HG03139 (cell line): ENCODE data around the gene HSFX3.
"Not testable (repeated sequence)": the region's sequence is repeated elsewhere in the genome, so short reads cannot be mapped to it uniquely, and the experiment has no call there.

ENCODE experiments used
- ATAC-seq: cut with Tn5 transposase; IDR thresholded peaks from one replicate; pipeline ENCODE4 v1.9.1; 2021; ENCODE audit not compliant: unreplicated experiment

HSFX3 gene

DNA sequence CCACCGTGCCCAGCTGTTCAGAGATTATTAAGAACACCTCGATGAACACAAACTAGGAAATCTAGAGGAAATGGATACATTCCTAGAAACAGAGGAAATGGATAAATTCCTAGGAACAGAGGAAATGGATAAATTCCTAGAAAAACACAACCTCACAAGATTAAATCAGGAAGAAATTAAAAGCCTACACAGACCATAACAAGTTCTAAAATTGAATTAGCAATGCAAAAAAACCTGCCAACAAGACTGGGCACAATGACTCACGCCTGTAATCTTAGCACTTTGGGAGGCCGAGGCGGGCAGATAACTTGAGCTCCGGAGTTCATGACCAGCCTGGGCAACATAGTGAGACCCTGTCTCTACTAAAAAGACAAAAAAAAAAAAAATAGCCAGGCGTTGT is 31.5 kb downstream of the HSFX3 start:
- ATAC-seq: no peak

DNA sequence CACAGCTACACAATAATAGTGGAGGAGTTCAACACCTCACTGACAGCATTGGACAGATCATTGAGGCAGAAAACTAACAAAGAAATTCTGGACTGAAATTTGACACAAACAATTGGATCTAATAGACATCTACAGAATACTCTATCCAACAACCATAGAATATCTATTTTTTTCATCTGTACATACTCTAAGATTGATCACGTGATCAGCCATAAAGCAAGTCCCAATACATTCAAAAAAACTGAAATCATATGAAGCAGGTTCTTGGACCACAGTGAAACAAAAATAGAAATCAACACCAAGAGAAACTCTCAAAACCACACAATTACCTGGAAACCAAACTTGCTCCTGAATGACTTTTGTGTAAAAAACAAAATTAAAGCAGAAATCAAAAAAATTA is 32.4 kb downstream of the HSFX3 start:
- ATAC-seq: no peak

DNA sequence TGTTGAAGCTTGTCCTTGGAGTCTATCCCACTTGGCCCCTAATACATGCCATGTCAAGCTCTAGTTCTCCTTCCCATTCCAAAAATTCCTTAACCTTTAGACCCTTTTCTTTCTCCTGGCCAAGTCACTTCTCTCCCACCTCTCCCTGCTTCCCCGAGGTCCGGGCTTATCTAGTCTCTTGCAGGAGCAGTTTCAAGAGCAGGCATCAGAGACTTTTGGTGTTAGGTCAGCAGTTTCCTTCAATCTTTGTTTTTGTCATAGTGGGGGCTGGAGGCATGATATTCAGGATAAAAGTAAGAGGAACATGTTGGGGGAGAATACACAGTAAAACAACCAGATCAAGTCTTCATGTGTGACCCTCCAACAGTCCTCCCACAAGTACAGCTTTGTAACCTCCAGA is 33.1 kb downstream of the HSFX3 start:
- no peak for ATAC-seq

DNA sequence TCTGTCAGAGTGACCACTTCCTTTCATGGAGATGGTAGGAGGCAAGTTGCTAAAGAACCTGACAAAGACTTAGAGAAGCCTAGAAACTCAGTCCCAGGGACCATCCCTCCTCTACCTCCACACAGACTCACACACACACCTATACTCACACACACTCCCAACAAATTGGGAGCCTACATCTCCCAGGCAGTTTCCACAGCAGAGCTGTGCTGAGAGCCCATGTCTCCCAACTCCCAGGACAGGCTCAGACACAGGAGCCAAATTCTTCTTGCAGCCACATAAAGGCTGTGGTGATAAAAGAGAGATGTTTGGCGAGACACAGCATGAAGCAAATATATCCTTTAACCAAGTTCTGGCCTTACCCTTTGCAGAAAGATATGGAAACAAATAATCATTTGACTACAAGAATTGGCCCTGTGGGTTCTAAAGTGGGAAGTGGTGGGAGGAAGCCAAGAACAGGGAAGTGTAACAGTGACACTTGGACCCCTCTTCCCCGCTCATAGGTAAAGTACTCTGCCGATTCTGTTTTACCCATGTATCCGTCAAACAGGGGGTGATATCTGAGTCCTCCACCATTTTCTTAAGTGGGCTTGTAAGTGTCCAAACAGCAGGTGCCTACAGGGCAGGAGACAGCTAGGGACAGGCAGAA is 33.6 kb downstream of the HSFX3 start:
- ATAC-seq: no peak

DNA sequence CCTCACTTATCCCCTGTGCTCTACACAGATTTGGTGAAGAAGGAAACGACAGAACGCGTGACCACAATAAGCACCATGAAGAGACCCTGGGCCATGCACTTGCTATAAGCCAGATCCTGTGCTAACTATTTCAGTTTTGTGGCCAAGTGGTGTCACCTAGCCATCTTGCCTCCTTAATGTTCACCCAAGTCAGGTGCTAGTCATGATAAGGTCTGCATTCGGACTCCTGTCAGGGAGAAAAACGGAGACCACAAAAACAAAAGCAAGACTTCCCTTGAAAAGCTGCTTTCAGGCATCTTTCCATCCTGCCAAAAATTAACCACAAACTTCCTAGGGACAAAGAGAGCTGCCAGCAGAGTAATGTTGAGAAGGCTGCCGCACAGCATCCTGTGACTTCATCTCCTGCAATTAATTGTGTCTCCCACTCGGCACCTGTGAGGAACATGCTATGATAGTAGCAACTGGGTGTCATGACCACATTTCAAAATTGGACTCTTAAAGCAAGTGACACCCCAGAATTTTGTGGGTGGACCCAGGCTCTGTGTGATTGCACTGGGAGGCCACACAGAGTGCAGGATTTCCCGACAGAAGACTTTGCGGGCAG is 35.8 kb downstream of the HSFX3 start:
- no peak for ATAC-seq

DNA sequence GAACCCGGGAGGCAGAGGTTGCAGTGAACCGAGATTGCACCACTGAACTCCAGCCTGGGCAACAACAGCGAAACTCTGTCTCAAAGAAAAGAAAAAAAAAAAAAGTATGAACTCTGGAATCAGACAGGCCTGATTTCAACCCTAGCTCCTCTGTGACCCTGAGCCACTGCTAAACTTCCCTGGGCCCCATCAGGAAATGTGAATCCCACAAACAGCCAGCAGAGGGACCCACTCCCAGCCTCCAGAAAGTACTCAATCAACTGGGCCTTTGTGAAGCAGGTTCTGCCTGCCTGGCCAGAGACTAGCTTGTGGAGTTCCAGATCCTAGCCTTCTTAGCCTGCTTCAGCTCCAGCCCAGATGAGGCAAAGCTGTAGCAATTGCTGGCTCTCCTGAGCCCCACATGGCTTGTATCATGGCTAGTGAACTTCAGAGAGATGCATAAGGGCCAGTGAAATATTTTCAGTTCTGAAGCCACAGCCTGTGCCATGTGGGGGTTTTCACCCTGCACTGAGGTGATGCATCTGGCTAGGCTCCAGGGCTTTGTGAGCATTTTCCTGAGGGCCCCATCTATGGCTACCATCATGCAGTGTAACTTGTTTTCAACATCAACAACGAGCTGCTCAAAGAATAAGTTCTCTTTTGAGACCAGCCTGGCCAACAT is 37.4 kb downstream of the HSFX3 start:
- ATAC-seq: peak; percentile 72

DNA sequence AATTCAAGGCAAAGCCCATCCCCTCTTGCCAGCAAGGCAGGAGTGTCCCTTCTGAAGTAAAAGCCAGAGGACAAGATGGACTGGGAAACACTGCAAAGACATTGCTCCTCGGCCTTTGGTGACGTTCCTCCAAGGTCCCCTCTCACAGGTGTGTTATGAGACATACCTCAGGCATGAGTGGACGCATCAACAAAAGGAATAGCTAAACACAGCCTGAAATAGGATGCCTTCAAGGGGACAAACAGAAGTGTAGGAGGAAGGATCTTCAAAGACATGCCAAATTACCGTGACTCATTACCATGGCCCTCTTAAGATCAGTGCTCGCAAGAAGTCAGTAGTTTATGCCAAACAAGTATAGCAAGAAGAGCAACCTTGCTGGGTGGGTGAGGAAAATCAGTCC is 38.6 kb downstream of the HSFX3 start:
- no peak for ATAC-seq

DNA sequence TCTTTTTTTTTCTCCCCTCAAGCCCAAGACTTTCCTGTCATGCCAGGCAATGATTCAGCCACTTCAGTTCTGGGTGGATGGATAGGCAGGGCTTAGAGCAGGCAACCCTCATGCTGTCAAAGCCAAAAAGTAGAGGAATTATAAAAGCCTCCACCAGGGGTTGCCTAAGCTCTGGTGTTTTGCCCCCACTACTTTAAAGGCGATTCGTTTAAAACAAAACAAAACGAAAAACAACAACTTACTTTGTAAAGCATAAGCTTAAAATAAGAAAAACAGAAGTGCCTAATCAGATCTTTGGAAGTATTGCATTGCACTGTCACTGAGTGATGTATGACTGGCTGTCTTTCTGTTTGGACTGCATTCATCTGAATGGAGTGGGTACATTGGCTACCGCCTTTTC is 39.3 kb downstream of the HSFX3 start:
- no peak for ATAC-seq

DNA sequence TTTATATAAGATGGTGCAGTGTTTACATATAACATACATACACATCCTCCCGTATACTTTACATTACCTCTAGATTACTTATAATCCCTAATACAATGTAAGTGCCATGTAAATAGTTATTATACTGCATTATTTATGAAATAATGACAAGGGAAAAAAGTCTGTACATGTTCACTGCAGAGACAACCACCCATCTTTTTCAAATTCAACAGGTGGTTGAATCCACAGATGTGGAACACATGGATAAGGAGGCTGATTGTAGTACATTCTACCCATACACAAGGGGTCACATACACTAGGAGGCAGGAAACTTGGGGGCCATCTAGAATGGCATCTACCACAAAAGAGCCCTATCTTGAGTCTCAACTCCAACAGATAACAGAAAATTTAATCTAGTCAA is 41.3 kb downstream of the HSFX3 start:
- no peak for ATAC-seq

DNA sequence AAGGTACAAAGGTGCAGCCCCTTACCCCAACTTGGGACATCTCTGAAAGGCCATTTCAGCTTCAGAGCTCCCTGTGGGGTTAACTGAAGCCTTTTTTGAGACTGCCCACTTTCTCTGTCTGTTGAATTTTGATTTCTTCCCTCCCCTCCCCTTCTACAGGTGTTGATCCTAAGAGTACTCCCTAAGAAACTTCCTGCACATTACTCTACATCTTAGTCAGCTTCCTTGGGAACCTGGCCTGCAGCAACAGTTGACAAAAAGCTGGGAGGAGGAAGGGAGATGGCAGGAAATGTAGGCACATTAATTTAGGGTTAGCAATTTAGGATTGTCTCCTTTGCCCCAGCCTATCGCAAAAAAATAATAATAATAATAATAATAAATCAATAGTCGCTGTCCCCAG is 43.4 kb downstream of the HSFX3 start:
- no peak for ATAC-seq

DNA sequence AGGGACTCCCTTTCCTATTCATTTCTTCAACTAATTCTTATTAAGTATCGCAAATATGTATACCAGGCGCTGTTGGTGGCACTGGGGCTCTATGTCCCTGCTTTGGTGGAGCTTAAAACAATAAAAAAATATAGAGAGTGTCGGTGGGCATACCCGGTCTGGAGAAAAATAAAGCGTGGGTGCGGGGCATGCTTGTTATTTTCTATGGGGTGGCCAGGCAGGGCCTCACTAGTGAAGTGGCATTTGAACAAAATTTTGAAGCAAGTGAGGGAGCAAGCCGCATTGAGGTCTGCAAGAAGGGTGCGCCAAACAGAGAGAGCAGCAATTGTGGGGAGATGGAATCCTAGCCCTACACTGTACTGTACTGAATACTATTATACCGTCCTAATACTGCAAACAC is 44.1 kb downstream of the HSFX3 start:
- ATAC-seq: no peak

DNA sequence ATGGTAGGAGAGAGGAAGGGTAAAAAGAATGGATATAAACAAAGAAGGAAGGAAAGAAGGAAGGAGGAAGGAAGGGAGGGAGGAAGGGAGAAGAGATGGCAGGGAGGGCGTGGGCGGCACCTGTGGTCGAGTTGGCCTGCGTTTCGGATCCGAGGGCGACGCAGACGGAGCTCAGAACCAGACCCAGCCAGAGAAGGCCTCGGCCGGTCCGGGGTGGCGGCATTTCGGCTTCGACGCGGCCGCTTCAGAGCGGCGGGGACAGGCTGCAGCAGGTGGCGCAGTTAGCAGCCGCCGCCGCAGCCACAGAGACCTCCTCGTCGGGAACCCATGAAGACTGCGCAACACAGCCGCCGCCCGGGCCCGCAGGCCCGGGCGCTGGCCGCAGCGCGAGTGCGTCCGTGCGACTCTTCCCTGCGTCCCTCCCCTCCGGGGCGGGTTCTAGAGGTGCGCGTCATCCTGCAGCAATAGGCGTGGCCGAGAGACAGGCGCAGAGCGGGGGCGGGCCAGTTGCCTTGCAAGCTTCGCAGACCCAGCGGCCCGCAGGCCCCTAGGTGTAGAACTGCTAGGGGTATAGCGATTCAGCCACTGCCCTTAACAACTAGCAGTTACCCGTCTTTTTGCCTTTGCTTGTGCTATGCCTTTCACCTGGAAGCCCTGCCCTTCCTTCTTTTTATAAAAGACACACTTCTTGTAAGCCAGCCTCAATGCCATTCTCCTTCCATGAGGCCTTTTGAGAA is 44.6 kb downstream of the HSFX3 start, which contains the start of gene IDS:
Gene IDS (minus strand): TSS at position 392 of the 737 bp plus-strand sequence. CDS start 169 bp downstream, at position 223.
- peak; percentile 75 for ATAC-seq

DNA sequence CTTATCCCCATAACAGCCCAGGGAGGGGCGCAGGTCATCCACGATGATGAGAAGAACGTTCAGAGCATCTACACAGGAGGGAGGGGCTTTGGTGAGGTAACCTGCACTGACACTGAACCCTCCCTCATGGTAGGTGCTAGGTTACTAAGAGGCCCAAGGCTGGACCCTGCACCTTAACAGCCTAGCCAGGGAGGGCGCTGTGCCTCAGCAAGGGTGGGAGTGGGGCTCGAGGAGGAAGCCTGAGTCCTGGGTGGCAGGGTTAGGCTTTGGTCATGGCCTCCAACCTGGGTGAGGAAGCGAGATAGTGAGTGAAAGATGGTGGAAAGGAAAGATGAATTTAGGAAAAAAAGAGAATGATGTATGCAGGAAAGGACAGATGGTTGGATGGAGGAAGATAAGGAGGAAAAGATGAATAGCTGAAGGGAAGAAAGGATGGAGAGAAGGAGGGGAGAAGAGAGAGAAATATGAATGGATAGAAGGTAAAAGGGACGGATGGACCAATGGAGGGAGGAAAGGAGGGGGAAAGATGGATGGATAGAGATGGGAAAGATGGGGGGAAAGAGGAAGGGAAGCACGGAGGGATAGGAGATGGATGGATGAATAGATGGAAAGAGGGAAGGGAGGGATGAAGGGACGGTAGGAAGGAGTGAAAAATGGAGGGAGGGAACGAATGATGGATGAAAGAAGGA is 45.4 kb downstream of the HSFX3 start:
- peak; percentile 49 for ATAC-seq

DNA sequence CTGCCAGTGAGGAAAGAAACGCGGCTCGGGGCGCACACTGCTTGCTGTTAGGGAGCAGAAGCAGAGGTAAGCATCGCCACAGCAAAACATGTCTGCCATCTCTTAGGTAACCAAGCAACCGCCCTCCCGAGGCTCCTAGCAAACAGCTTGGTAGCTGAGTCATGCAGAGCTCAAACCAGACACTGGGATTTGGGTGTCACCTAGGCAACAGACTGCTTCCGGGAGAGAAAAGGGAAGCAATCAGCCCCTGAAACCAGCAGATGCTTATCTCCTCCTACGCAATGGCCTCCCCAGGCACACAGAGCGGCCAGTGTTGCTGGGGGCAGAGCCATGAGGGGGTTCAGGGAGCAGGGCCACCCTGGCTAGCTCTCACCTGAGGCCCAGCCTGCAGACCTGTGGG is 46.3 kb downstream of the HSFX3 start:
- peak; percentile 61 for ATAC-seq

DNA sequence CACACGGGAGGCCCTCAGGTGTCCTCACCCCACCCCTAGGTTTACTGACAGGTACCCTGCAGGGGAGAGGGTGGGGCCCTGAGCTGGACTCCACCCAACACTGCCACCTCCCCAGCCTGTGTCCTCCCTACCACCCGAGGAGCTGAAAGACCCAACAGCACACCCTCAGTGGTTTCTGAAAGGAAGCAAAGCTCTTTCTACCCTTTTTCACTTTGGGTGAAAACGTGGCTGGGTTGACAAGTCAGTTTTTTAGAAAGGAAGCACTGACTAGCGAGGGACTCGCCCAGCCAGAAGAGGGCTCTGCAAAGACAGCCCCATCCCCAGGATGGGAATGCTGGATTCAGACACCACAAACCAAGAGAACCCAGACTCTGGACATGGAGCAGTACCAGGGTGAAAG is 46.8 kb downstream of the HSFX3 start:
- not testable (repeated sequence) for ATAC-seq

DNA sequence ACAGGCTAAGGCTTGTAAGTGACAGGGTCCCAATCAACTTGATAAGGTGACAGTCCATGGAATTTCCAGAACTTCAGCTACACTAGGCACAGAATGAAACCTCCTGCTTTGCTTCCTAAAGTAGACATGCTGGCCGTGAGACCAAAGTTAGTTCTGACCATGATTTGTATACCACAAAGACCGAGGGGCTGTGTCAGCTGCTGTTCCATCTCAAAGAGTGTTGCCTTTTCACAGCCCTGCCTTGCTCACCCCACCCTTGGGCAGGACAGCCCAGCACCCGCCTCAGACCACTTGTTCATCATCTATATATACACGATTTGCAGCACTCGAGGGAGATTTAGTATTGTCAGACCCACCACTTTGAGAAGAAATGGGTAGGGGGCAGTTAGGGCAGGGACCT is 50.0 kb downstream of the HSFX3 start:
- ATAC-seq: no peak

DNA sequence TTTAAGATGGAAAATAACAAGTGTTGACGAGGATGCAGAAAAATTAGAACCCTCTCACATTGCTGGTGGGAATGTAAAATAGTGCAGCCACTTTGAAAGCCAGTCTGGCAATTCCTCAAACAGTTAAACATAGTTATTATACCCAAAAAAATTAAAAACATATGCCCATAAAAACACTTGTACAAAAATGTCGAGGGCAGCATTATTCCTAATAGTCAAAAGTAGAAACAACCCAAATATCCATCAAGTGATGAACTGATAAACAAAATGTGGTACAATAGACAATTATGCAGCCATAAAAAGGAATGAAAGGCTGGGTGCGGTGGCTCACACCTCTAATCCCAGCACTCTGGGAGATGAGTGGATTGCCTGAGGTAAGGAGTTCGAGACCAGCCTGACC is 51.0 kb downstream of the HSFX3 start:
- ATAC-seq: no peak
